ENCODE data around the gene CTCF. TPM values are rescaled to one million over a fixed set of nuclear protein-coding genes. Genes with fewer than 3 reads are reported as not detected.

CTCF gene
- total and polyA plus RNA-seq, 2 donors from 2014 or later = 20.4 to 42.6 TPM

DNA sequence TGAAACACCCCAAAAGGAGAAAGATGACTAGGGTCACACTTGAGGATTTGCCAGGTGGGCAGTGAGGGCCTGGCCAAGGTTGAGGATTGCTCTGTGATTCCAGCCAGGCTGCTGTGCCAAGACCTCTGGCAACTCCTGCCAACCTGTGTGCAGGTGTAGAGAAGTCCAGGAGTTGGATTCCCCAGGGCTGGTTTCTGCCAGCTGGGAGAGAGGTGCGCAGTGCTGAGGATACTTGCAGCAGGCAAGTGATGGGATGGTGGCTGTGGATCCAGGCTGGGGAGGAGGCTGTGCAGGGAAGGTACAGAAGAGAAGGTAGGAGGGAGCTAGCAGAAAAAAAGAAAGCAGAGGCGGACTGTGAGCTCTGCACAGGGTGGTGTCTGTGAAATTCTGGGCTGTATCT lies 27.1 kb upstream of the CTCF start:
- peaks cover 0 to 6% (median 0%) of the 10 kb centered on the region in 3 donors for H3K36me3 ChIP-seq (ENCODE audit: control insufficient read depth in 2 of 3, insufficient read depth in 3 of 3, low read length in 3 of 3)
- H3K4me1 ChIP-seq (ENCODE audit: control insufficient read depth in 2 of 3, insufficient read depth in 2 of 3, low read depth in 1 of 3, low read length in 3 of 3) = peaks cover 0 to 33% (median 11%) of the 10 kb centered on the region in 3 donors
- TF ChIP-seq, protein P1, sequence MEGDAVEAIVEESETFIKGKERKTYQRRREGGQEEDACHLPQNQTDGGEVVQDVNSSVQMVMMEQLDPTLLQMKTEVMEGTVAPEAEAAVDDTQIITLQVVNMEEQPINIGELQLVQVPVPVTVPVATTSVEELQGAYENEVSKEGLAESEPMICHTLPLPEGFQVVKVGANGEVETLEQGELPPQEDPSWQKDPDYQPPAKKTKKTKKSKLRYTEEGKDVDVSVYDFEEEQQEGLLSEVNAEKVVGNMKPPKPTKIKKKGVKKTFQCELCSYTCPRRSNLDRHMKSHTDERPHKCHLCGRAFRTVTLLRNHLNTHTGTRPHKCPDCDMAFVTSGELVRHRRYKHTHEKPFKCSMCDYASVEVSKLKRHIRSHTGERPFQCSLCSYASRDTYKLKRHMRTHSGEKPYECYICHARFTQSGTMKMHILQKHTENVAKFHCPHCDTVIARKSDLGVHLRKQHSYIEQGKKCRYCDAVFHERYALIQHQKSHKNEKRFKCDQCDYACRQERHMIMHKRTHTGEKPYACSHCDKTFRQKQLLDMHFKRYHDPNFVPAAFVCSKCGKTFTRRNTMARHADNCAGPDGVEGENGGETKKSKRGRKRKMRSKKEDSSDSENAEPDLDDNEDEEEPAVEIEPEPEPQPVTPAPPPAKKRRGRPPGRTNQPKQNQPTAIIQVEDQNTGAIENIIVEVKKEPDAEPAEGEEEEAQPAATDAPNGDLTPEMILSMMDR (IDR thresholded peaks at IDR 0.05; ENCODE audit: borderline replicate concordance, extremely low read depth, insufficient read depth) = no peak
- no peak overlapping the region for H3K27ac ChIP-seq (ENCODE audit: low read depth in 2 of 2, low read length in 2 of 2)
- intact Hi-C loops (cut with DNase I) = no loop called here
- FAIRE-seq = no peak
- H3K27me3 ChIP-seq (ENCODE audit: control insufficient read depth, insufficient read depth, low read length) = no peaks in the 10 kb centered on the region
- H3K9ac ChIP-seq (ENCODE audit: low read length in 3 of 3) = no peak overlapping the region
- no peaks in the 10 kb centered on the region for H3K9me3 ChIP-seq (ENCODE audit: control insufficient read depth in 2 of 3, insufficient read depth in 1 of 3, low read length in 3 of 3)
- DNase-seq = no peak
- H3K4me3 ChIP-seq (ENCODE audit: low read length in 3 of 3) = no peak overlapping the region

DNA sequence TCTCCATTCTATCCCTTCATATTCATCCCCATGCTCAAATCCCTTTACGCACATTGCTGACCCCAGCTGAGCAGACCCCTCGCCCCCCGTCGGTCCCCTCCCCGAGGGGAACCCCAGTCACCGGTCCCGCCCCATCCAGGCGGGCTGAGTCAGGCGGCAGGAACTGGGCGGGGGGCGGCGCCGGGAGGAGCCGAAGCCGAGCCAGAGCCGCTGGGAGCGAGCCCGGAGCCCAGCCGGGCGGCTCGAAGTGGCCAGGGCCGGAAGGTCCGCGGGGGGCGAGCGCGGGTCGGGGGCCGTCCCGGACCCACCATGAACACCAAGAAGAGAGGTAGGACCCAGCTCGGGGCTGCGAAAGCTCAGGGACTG lies 25.1 kb upstream of the CTCF start:
- peak; percentile 60 to 92 (median 82) for DNase-seq
- TF ChIP-seq, protein P1 (IDR thresholded peaks at IDR 0.05; ENCODE audit: borderline replicate concordance, extremely low read depth, insufficient read depth) = no peak
- H3K36me3 ChIP-seq (ENCODE audit: control insufficient read depth in 2 of 3, insufficient read depth in 3 of 3, low read length in 3 of 3) = peaks cover 4 to 26% (median 13%) of the 10 kb centered on the region in 3 donors
- H3K4me1 ChIP-seq (ENCODE audit: control insufficient read depth in 2 of 3, insufficient read depth in 2 of 3, low read depth in 1 of 3, low read length in 3 of 3) = peaks cover 0 to 29% (median 0%) of the 10 kb centered on the region in 3 donors
- peak overlapping the region in 1 of 3 donors; percentile 78 for H3K9ac ChIP-seq (ENCODE audit: low read length in 3 of 3)
- H3K27me3 ChIP-seq (ENCODE audit: control insufficient read depth, insufficient read depth, low read length) = no peaks in the 10 kb centered on the region
- intact Hi-C loops (cut with DNase I) = no loop called here
- no peaks in the 10 kb centered on the region for H3K9me3 ChIP-seq (ENCODE audit: control insufficient read depth in 2 of 3, insufficient read depth in 1 of 3, low read length in 3 of 3)
- peak overlapping the region; percentile 87 to 93 for H3K27ac ChIP-seq (ENCODE audit: low read depth in 2 of 2, low read length in 2 of 2)
- H3K4me3 ChIP-seq (ENCODE audit: low read length in 3 of 3) = peak overlapping the region in 1 of 3 donors; percentile 58
- no peak for FAIRE-seq

DNA sequence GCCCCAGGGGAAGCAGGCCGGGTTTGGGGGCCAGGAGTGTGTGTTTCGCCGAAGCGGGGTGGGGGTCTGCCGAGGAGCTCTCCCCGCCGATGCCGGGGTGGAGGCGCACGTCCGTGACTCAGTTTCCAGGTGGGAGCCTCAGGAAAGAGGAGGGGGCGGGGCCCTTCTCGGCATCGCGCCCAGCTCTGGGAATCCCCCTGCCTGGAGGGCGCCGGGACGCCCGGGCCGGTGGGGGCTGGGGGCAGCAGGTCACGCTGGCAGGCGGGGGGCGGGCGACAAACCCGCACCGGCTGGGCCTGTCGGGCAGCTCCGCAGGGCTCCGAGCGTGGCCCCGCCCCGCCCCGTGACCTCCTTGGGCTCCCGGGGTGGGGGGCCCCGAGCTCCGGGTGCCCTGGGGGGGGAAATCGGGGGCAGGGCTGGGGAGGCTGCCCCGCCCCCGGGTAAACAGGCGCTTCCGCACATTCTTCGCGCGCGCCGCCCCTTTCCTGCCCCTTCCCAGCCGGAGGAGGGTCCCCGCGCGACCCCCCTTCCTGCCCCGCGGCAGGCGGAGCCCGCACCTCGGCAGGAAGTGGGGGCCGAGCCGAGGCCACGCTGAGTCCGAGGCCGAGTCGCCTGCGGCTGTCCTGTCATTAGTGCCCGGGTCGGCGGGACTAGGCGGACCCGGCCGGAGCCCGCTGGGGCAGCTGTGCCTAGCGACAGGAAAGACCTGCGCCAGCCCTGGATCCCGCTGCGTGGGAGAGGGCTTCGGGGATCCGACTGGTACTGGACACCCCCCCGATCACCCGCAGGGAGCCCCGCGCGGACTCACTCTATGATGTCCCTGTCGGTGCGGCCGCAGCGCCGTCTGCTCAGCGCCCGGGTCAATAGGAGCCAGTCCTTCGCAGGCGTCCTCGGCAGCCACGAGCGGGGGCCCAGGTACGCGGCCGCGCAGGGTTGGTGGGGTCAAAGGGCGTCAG lies 24.4 kb upstream of the CTCF start:
- H3K27ac ChIP-seq (ENCODE audit: low read depth in 2 of 2, low read length in 2 of 2) = peak overlapping the region; percentile 87 to 93
- peak overlapping the region in 2 of 3 donors; percentile 27 to 78 for H3K9ac ChIP-seq (ENCODE audit: low read length in 3 of 3)
- DNase-seq (peak; percentile 57 to 93 (median 83)), FAIRE-seq (no peak)
- no peaks in the 10 kb centered on the region for H3K9me3 ChIP-seq (ENCODE audit: control insufficient read depth in 2 of 3, insufficient read depth in 1 of 3, low read length in 3 of 3)
- peak overlapping the region; percentile 6 to 58 (median 15) for H3K4me3 ChIP-seq (ENCODE audit: low read length in 3 of 3)
- H3K36me3 ChIP-seq (ENCODE audit: control insufficient read depth in 2 of 3, insufficient read depth in 3 of 3, low read length in 3 of 3) = peaks cover 4 to 31% (median 15%) of the 10 kb centered on the region in 3 donors
- TF ChIP-seq, protein P1 (IDR thresholded peaks at IDR 0.05; ENCODE audit: borderline replicate concordance, extremely low read depth, insufficient read depth) = no peak
- peaks cover 0 to 25% (median 0%) of the 10 kb centered on the region in 3 donors for H3K4me1 ChIP-seq (ENCODE audit: control insufficient read depth in 2 of 3, insufficient read depth in 2 of 3, low read depth in 1 of 3, low read length in 3 of 3)
- no peaks in the 10 kb centered on the region for H3K27me3 ChIP-seq (ENCODE audit: control insufficient read depth, insufficient read depth, low read length)
- intact Hi-C loops (cut with DNase I) = no loop called here
